ENCODE data around the gene RPL22L1. TPM values are rescaled to one million over a fixed set of nuclear protein-coding genes. Genes with fewer than 3 reads are reported as not detected.

Gene RPL22L1
- total RNA-seq, 1 experiment from 2014 or later = 41.5 TPM

DNA sequence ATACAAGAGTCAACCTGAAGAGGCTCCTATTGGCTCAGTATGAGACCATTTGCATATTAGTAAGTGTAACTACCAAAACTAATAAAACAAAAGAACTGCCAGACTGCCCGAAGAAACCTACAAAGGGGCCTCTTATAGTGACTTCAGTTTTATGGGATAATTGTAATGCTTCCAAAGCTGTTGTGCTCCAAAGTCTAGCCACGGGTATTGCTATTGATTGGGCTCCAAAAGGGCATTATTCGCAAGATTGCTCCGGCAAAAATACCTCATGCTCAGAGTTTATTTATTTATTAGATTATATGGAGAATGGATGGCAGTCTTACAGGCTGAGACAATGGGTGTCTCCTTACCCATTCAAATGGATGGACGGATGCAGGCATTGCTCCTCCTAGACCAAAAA is 11.4 kb downstream of the RPL22L1 start:
- no peak overlapping the region for H3K4me3 ChIP-seq (ENCODE audit: low read depth, low read length, poor library complexity, severe bottlenecking)
- ChIA-PET POLR2A (ENCODE audit: low non-redundant PET) (no interaction called here), CTCF (no interaction called here)
- TF ChIP-seq EZH2 (IDR thresholded peaks at IDR 0.05; ENCODE audit: borderline replicate concordance, low read depth, low read length, poor library complexity, severe bottlenecking) = no peak
- no peak overlapping the region for H3K27ac ChIP-seq (ENCODE audit: low read depth, low read length, poor library complexity, severe bottlenecking)
- no peaks in the 10 kb centered on the region for H3K4me1 ChIP-seq (ENCODE audit: insufficient read depth, low read length, poor library complexity, severe bottlenecking)
- intact Hi-C loops (cut with micrococcal nuclease; ENCODE audit: unreplicated experiment) = no loop called here
- no peaks in the 10 kb centered on the region for H3K36me3 ChIP-seq (ENCODE audit: insufficient read depth, low read length, poor library complexity, severe bottlenecking)
- no peaks in the 10 kb centered on the region for H3K27me3 ChIP-seq (replicated peaks; ENCODE audit: insufficient read depth, low read depth, low read length, poor library complexity)
- no TSS peak for BruUV-seq (replicated peaks)
- no peaks in the 10 kb centered on the region for H3K9me3 ChIP-seq (ENCODE audit: low read depth, low read length, poor library complexity, severe bottlenecking)
- DNase-seq (ENCODE audit: low spot score) = no peak

DNA sequence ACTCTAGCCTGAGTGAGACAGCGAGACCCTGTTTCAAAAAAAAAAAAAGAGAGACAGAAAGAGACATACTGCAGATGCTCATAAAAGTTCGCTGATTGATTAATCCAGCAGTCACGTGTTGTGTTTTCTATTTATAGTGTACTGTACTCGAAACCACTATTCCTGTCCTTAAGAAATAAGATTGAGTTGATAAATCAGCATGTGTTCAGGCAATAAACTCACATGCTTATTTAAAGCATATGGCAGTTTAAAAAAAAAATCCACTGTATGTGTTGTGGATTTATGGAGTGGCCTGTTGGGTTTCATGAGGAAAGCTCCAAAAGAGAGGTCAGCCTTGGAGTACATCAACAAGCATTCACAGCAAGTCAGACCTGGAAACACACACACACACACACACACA is 17.7 kb downstream of the RPL22L1 start:
- H3K36me3 ChIP-seq (ENCODE audit: insufficient read depth, low read length, poor library complexity, severe bottlenecking) = no peaks in the 10 kb centered on the region

DNA sequence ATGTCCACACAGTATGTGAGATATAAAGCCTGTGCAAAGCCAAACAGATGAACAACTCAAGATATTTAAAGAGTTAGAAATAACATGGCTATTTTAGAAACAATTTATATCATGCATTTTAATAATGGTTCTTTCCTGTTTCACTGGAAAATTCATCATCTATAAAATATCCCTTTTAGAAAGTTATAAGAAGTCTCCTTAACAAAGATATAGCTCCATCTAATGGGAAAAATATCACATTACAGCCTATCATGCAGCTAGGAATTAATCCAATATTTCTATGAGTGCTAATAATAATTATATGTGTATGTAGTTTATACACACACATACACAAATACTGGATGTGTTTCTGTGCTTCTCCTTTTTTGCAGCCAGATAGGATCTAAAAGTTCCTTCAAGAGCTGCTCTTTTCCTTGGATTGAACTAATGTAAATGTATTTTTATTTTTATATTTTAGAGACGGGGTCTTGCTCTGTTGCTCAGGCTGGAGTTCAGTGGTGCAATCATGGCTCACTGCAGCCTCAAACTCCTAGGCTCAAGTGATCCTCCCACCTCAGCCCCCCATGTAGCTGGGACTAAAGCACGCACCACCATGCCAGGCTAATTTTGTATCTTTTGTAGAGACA is 21.6 kb downstream of the RPL22L1 start:
- Histone ChIP-seq H3K9me3 (ENCODE audit: low read depth, low read length, poor library complexity, severe bottlenecking) (no peaks in the 10 kb centered on the region), H3K27ac (ENCODE audit: low read depth, low read length, poor library complexity, severe bottlenecking) (no peak overlapping the region), H3K4me3 (ENCODE audit: low read depth, low read length, poor library complexity, severe bottlenecking) (no peak overlapping the region), H3K4me1 (ENCODE audit: insufficient read depth, low read length, poor library complexity, severe bottlenecking) (no peaks in the 10 kb centered on the region), H3K36me3 (ENCODE audit: insufficient read depth, low read length, poor library complexity, severe bottlenecking) (no peaks in the 10 kb centered on the region), H3K27me3 (replicated peaks; ENCODE audit: insufficient read depth, low read depth, low read length, poor library complexity) (no peaks in the 10 kb centered on the region)
- TF ChIP-seq CTCF (conservative IDR thresholded peaks at IDR 0.05; ENCODE audit: low read depth, low read length) = peak; percentile 59
- TF ChIP-seq EZH2 (IDR thresholded peaks at IDR 0.05; ENCODE audit: borderline replicate concordance, low read depth, low read length, poor library complexity, severe bottlenecking) = no peak
- peak; percentile 26 for DNase-seq (ENCODE audit: low spot score)
- BruUV-seq (replicated peaks) = no TSS peak
- CTCF ChIA-PET = interaction anchor here (1.1 to 1.6 kb wide), 3 partner anchors 13 to 435 kb away, joined by 4 to 11 read pairs (median 4); no protein-coding TSS in a partner anchor
- POLR2A ChIA-PET (ENCODE audit: low non-redundant PET) = no interaction called here
- intact Hi-C loops (cut with micrococcal nuclease; ENCODE audit: unreplicated experiment) = loop anchor here (1.0 kb wide), 1 partner anchor 434 kb away; no protein-coding TSS in a partner anchor

More for the DNA sequence above, 17.7 kb downstream of the RPL22L1 start:
- no peak overlapping the region for H3K4me3 ChIP-seq (ENCODE audit: low read depth, low read length, poor library complexity, severe bottlenecking)
- DNase-seq (ENCODE audit: low spot score) = no peak
- H3K4me1 ChIP-seq (ENCODE audit: insufficient read depth, low read length, poor library complexity, severe bottlenecking) = no peaks in the 10 kb centered on the region
- no peak for TF ChIP-seq CTCF (conservative IDR thresholded peaks at IDR 0.05; ENCODE audit: low read depth, low read length)
- no peak for TF ChIP-seq EZH2 (IDR thresholded peaks at IDR 0.05; ENCODE audit: borderline replicate concordance, low read depth, low read length, poor library complexity, severe bottlenecking)
- H3K27me3 ChIP-seq (replicated peaks; ENCODE audit: insufficient read depth, low read depth, low read length, poor library complexity) = no peaks in the 10 kb centered on the region
- ChIA-PET CTCF (no interaction called here), POLR2A (ENCODE audit: low non-redundant PET) (no interaction called here)
- no TSS peak for BruUV-seq (replicated peaks)
- no peaks in the 10 kb centered on the region for H3K9me3 ChIP-seq (ENCODE audit: low read depth, low read length, poor library complexity, severe bottlenecking)
- H3K27ac ChIP-seq (ENCODE audit: low read depth, low read length, poor library complexity, severe bottlenecking) = no peak overlapping the region
- intact Hi-C loops (cut with micrococcal nuclease; ENCODE audit: unreplicated experiment) = no loop called here

GRCh38 chr3:170844377-170844776 is 25.6 kb downstream of the RPL22L1 start:
- POLR2A ChIA-PET (ENCODE audit: low non-redundant PET) = no interaction called here
- no peak for DNase-seq (ENCODE audit: low spot score)

More at GRCh38 chr3:170844377-170844776, 25.6 kb downstream of the RPL22L1 start:
- TF ChIP-seq CTCF (conservative IDR thresholded peaks at IDR 0.05; ENCODE audit: low read depth, low read length) = no peak
- TF ChIP-seq EZH2 (IDR thresholded peaks at IDR 0.05; ENCODE audit: borderline replicate concordance, low read depth, low read length, poor library complexity, severe bottlenecking) = no peak
- BruUV-seq (replicated peaks) = no TSS peak
- CTCF ChIA-PET = no interaction called here
- no peak overlapping the region for H3K4me3 ChIP-seq (ENCODE audit: low read depth, low read length, poor library complexity, severe bottlenecking)
- no peaks in the 10 kb centered on the region for H3K36me3 ChIP-seq (ENCODE audit: insufficient read depth, low read length, poor library complexity, severe bottlenecking)
- H3K27ac ChIP-seq (ENCODE audit: low read depth, low read length, poor library complexity, severe bottlenecking) = no peak overlapping the region
- no peaks in the 10 kb centered on the region for H3K9me3 ChIP-seq (ENCODE audit: low read depth, low read length, poor library complexity, severe bottlenecking)
- no peaks in the 10 kb centered on the region for H3K27me3 ChIP-seq (replicated peaks; ENCODE audit: insufficient read depth, low read depth, low read length, poor library complexity)
- H3K4me1 ChIP-seq (ENCODE audit: insufficient read depth, low read length, poor library complexity, severe bottlenecking) = no peaks in the 10 kb centered on the region
- intact Hi-C loops (cut with micrococcal nuclease; ENCODE audit: unreplicated experiment) = no loop called here
